Measurements from ENCODE around the gene KRTAP4-9.
"Not testable (repeated sequence)": the region's sequence is repeated elsewhere in the genome, so short reads cannot be mapped to it uniquely, and the experiment has no call there.

Gene KRTAP4-9

DNA sequence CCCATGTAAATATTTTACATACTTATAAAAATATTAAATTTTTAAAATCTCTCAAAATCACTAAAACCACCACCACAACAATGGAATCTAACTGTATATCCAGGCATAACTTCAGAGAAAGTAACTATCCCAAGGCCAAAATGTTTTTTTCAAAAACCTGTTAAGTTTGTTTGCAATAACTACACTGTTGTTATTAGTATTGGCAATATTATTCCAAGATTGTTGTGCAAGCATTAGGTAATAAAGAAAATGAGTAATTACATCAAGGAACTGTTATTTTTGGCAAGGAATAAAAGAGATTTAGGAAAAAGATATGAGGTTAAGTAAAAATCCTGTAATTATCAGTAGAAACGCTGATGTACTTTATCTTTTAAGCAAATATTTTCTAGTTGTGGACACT lies 22.2 kb downstream of the KRTAP4-9 start:
- no peak for DNase-seq (ENCODE audit: low read depth in 3 of 3)

DNA sequence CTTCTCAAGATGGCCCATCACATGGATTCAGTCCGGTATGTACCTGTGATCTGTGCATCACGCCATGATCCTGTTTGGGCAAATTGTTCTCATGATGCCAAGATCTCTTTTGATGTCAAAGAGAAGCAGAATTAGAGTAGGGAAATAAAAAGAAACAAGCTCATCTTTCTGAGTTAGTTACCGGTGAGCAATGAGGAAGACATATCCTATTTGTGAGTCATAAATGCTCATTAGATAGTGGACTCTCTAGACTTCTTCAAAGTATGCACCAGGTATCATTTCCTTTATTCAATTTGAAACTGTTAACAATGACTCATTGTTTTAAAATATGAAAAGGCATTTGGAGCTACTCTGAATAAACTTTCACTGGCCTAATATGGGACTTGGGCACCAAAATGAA lies 26.8 kb downstream of the KRTAP4-9 start:
- DNase-seq (ENCODE audit: low read depth in 3 of 3): no peak

DNA sequence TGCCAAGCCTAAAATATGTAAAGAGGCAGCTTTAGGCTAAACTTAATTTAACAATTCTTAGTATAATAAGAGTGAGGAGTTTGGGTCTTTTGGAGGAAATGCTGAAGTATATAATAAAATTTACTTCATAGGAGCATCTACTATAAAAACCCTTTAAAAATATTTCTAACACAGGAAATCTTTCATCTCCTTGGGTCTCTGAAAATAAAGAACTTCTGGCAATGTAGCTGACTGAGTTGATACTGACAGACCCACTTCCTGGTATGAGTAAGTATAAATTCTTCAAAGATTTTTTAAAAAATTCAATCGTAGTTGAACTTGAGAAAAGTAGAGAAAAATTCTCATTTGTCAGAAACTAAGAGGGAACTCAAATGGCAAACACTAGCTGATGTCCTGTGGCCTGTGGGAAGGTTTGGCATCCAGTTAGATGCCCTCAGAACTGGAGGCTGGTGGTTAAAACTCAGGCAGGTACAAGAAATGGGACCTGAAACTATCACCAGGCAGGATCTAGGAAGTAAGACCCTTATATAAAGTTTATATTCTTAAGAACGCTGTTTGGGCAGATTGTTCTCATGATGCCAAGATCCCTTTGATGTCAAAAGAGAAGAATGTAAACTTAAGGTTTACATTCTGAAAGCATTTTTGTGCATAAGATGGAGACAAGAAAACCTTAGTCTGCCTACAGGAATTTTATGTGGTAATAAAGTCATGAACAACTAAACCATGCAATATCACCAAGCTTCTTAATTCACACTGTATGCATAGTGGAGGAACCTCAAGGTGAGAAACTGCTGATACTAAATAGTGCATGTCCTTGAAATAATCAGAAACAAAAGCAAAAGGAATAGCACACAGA lies 28.9 kb downstream of the KRTAP4-9 start:
- DNase-seq (ENCODE audit: low read depth in 3 of 3): no peak

DNA sequence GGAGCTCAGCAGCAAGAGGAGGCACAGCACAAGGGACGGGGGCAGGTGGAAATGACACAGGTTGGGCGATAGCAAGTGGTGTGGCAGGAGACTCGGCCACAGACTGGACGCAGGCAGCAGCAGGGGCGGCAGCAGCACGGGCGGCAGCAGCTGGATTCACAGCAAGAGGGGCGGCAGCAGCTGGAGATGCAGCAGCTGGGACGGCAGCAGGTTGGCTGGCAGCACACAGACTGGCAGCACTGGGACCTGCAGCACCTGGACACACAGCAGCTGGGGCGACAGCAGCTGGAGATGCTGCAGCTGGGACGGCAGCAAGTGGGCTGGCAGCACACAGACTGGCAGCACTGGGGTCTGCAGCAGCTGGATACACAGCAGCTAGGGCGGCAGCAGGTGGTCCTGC lies 34.7 kb downstream of the KRTAP4-9 start:
- DNase-seq (ENCODE audit: low read depth in 3 of 3): not testable (repeated sequence)

DNA sequence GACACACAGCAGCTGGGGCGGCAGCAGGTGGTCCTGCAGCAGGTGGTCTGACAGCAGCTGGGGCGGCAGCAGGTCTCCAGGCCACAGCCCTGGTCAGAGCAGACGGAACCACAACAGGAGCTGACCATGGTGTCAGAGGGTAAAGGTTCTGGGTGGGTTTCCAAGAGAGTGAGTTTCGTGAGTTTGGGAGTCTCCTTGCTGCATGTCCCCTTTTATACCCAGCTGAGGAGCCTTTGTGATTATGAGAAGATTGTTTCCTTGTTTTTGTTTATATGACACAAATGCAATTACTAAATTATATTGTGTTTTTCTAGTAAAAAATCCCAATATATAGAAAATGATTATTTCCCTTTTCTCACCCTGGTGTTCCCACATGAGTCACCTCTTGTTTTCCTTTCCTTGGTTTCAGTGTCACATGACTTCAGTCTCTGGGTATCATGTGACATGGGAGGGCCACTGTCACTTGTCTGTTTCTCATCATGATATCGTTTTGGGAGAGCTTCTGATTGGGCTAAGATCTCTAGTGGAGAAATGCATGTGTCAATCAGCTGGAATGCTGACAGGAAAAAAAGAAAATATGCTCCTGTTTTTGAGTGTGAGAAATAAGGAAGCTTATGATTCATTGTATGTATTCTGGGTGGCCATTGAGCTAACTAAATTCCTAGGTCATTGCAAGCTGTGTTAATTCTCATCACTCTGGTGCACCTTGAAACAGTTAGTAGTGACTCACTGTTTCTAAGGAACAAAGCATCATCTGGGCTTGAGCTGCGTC lies 35.4 kb downstream of the KRTAP4-9 start, which contains the start of gene KRTAP4-6:
Gene KRTAP4-6, minus strand, starts transcription at position 185 of the 772 bp plus-strand sequence. Its CDS starts 57 bp downstream, at position 128.
- DNase-seq (ENCODE audit: low read depth in 3 of 3): no peak

DNA sequence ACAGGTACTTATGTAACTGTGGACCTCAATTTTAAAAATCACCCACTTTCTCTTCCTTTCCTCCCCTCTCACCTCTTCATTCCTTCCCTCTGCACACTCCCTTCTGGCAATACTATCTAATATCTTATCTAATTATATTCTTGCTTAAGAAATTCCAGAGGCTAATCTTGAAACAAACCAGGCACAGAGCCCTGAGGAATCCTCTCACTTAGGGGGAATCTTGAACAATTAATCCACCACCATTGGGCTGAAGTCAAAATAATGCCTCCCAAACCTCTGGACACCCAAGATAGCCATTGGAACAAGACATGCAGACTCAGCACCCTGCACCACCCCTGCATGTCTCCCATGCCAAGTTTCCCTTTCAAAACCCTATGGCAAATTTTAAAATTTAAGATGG lies 36.2 kb downstream of the KRTAP4-9 start:
- DNase-seq (ENCODE audit: low read depth in 3 of 3): no peak

DNA sequence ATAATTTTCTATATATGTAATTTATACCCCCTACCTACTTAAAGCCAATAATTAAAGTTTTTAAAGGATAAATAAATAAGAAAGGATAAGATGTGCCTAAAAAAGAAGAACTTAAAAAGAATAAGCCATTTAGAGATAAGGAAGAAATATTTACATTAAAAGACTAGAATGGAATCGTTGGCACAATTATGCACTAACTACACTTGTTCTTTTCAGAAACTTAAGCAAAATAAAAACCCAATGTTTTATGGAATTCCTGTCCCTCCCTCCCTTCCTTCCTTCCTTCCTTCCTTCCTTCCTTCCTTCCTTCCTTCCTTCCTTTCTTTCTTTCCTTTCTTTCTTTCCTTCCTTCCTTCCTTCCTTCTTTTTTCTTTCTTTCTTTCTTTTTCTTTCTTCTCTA lies 39.7 kb downstream of the KRTAP4-9 start:
- no peak for DNase-seq (ENCODE audit: low read depth in 3 of 3)

DNA sequence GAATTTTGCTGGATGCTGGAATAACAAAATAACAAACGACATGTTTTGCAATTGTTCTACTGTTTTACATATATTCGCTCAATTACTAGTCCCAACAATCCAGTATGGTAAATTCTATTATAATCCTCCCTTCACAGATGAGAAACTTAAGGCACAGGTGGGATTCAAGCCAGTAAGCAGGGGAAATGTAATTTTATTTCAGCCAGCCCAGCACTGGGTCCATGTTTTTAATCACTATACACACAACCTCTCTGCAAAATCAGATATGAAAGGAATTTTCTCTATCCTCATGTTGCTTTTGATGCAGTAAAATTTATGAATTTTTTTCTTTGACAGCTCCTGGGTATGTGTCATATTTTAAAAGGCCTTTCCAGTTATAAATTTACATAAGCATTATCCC lies 40.1 kb downstream of the KRTAP4-9 start:
- DNase-seq (ENCODE audit: low read depth in 3 of 3): no peak

DNA sequence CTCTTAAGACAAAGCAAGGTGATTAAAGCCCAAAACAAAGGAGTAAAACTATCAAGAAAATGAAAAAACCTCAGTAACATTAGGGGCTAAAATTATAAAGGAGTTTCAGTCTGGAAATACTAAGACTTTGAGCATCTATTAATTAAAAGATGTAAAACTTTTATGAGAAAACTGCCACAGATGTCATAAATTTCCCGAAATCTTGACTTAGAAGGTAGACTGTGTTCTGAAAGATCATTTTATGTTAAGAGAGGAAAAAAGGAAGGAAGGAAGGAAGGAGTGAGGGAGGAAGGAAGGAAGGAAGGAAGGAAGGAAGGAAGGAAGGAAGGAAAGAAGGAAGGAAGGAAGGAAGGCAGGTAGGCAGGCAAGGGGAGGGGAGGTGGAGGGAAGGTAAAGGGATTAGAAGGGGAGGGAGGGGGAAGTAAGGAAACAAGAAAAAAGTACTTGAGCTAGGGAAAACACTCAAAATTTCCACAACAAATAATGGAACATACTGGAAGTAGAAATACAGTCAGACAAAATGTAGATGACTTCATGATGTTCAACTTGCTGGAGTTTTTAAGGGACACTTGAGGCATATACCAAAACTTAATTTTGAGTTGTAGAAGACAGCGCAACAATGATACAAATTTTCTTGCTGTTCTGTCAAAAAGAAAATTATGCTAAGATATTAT lies 42.5 kb downstream of the KRTAP4-9 start:
- DNase-seq (ENCODE audit: low read depth in 3 of 3): no peak

DNA sequence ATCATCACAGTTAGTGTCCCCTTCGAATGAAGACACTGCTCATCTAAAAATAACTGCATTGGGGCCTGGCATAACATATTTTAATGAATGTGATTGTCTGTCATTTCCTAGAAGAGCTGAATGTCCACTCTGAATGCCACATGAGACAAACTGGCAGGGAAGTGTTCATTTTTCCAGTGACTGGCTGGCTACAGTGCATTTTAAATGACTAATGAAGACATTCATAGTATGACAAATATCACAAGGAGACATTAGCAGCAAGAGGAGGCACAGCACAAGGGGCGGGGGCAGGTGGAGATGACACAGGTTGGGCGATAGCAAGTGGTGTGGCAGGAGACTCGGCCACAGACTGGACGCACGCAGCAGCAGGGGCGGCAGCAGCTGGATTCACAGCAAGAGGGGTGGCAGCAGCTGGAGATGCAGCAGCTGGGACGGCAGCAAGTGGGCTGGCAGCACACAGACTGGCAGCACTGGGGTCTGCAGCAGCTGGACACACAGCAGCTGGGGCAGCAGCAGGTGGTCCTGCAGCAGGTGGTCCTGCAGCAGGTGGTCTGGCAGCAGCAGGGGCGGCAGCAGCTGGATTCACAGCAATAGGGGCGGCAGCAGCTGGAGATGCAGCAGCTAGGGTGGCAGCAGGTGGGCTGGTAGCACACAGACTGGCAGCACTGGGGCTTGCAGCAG lies 43.9 kb downstream of the KRTAP4-9 start:
- not testable (repeated sequence) for DNase-seq (ENCODE audit: low read depth in 3 of 3)

DNA sequence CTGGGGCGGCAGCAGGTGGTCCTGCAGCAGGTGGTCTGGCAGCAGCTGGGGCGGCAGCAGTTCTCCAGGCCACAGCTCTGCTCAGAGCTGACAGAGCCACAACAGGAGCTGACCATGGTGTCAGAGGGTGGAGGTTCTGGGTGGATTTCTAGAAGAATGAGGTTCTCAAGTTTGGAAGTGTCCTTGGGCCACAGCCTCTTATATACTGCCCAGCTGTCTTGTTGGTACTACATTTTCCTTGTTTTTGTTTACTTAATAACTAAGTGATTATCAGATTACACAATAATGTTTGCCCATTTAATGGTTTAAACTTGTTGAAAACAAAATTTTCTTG lies 44.4 kb downstream of the KRTAP4-9 start, which contains the start of gene KRTAP4-5:
Gene KRTAP4-5, minus strand, starts transcription at position 174 of the 334 bp plus-strand sequence. Its CDS starts 58 bp downstream, at position 116.
- DNase-seq (ENCODE audit: low read depth in 3 of 3): no peak

DNA sequence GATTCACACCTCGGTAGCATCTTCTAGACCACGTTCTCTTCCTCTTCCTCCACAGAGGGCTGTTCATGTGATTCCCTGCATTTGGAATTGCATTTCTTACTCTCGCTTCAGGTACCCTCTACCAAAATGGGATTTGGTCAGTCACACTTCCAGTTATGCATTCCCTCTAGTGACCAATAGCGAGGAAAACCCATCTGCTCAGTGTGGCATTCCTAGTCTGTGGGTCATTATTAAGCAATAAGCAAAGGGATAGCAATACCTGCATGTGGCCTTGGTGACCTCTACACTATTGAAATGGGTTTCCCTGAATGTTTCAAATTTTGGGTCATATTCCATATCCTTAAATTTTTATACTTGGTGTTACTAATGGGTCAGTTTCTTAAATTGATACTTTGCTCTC lies 44.8 kb downstream of the KRTAP4-9 start:
- DNase-seq (ENCODE audit: low read depth in 3 of 3): no peak

DNA sequence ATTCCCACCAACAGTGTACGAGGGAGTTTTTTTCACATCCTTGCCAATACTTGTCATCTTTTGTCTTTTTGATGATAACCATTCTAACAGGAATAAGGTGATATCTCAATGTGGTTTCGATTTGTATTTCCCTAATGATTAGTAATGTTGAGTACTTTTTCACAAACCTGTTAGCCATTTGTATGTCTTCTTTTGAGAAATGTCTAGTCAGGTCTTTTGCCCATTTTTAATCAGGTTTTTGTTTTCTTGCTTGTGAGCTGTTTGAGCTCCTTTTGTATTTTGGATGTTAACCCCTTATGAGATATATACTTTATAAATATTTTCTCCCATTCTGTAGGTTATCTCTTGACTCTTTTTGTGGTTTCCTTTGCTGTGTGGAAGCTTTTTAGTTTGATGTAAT lies 46.3 kb downstream of the KRTAP4-9 start:
- DNase-seq (ENCODE audit: low read depth in 3 of 3): no peak

DNA sequence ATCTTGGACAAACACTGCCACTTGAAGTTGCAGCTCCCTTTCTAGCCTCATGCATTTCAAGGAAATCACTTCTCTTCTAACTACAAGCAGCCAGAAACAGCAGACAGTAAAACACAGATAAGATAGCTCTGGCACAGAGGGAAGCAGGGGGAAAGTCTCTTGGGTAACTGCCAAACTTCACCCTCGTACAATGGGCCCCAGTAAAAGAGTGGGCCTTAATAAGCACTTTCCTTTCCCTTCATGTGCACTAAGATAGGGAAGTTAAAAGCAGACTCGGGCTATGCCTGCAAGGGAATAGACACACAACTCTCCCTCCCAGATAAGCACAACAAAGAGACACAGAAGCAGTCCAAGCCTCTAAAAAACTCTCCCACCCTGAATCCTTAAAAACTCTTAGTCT lies 48.7 kb downstream of the KRTAP4-9 start:
- no peak for DNase-seq (ENCODE audit: low read depth in 3 of 3)
